Transverse colon (tissue), 4 donors: ENCODE data around the gene LMTK2. TPM values are rescaled to one million over a fixed set of nuclear protein-coding genes. Genes with fewer than 3 reads are reported as not detected.

Source experiments
- DNase-seq: peaks from one replicate; pipeline ENCODE4 v3.0.0-alpha.2; 2019
- H3K27ac ChIP-seq, 4 donors: fragments of 200-600 bp; sonication (generic); 2 replicates each; pipeline ENCODE4 v1.5.1; 2016 to 2018; ENCODE audit warnings: inconsistent platforms in 4 of 4
- H3K27me3 ChIP-seq: fragments of 200-600 bp; sonication (generic); 2 replicates; pipeline ENCODE4 v1.5.1; 2017; ENCODE audit warnings: inconsistent platforms
- H3K36me3 ChIP-seq, 4 donors: fragments of 200-600 bp; sonication (generic); 2 replicates each; pipeline ENCODE4 v1.5.1; 2017 to 2019; ENCODE audit warnings: inconsistent platforms in 4 of 4
- H3K4me1 ChIP-seq, 4 donors: fragments of 200-600 bp; sonication (generic); 2 replicates each; pipeline ENCODE4 v1.5.1; 2017 to 2020; ENCODE audit warnings: inconsistent platforms in 4 of 4
- H3K4me3 ChIP-seq, 4 donors: fragments of 200-600 bp; sonication (generic); 1 replicate in 1 of 4; 2 replicates in 3 of 4; pipeline versions ENCODE4 v1.5.1 to v1.6.1; 2017 to 2019; ENCODE audit warnings: inconsistent platforms in 4 of 4
- H3K9me3 ChIP-seq, 2 donors: fragments of 200-600 bp; sonication (generic); 2 replicates each; pipeline ENCODE4 v1.5.1; 2017 to 2019; ENCODE audit warnings: inconsistent platforms in 2 of 2
- CTCF ChIP-seq, 5 experiments: fragments of 200-600 bp in 3 of 5; fragments of 450-650 bp in 2 of 5; sonication (generic) in 3 of 5; IDR thresholded peaks; 1 replicate in 2 of 5; 2 replicates in 3 of 5; pipeline ENCODE4 v1.5.1; 2016 to 2017; ENCODE audit warnings: antibody characterized with exemption in 5 of 5, inconsistent platforms in 3 of 5, mild to moderate bottlenecking in 2 of 5, moderate library complexity in 1 of 5
- EP300 ChIP-seq: sonication (generic); formaldehyde crosslinking; IDR thresholded peaks from one replicate; pipeline ENCODE4 v1.6.1; 2017; ENCODE audit warnings: antibody characterized with exemption, low read depth
- POLR2A ChIP-seq: fragments of 450-650 bp; IDR thresholded peaks from one replicate; pipeline ENCODE4 v1.6.1; 2016; ENCODE audit warnings: antibody characterized with exemption, mild to moderate bottlenecking, moderate library complexity
- POLR2AphosphoS5 ChIP-seq, 3 donors: sonication (generic); formaldehyde crosslinking; IDR thresholded peaks; one replicate each; pipeline ENCODE4 v1.6.1; 2016; ENCODE audit warnings: antibody characterized with exemption in 3 of 3
- WGBS, 2 donors: methylation state at CpG; one replicate each; pipeline ENCODE4 v1.1.5; 2018; ENCODE audit warnings: low coverage in 1 of 2; 5-methylcytosine and 5-hydroxymethylcytosine counted together
- in situ Hi-C, 4 donors: fragments of 200-750 bp; cut with MboI; loops; one replicate each; pipeline versions ENCODE4 v1.15.0 to v1.15.1; 2017; ENCODE audit warnings: low sequenced_read_pairs in 3 of 4, low pct_ligation_motif_present in 1 of 4, low pct_unique_long_range_greater_than_20kb in 1 of 4
- intact Hi-C: fragments of 100-400 bp; cut with DNase I; formaldehyde crosslinking; loops from one replicate; pipeline ENCODE4 v1.15.1; 2023; ENCODE audit warnings: low total_unique reads
- total RNA-seq, 4 donors: library from RNA; depleted of rRNA; stranded (reverse); fragments of >200 nt; gene quantifications; one replicate each; pipeline ENCODE4 v1.1.0, GENCODE V29; 2016

The LMTK2 gene
- total RNA-seq, 4 donors from 2014 or later = 51.6 to 106 (median 62.2) TPM

DNA sequence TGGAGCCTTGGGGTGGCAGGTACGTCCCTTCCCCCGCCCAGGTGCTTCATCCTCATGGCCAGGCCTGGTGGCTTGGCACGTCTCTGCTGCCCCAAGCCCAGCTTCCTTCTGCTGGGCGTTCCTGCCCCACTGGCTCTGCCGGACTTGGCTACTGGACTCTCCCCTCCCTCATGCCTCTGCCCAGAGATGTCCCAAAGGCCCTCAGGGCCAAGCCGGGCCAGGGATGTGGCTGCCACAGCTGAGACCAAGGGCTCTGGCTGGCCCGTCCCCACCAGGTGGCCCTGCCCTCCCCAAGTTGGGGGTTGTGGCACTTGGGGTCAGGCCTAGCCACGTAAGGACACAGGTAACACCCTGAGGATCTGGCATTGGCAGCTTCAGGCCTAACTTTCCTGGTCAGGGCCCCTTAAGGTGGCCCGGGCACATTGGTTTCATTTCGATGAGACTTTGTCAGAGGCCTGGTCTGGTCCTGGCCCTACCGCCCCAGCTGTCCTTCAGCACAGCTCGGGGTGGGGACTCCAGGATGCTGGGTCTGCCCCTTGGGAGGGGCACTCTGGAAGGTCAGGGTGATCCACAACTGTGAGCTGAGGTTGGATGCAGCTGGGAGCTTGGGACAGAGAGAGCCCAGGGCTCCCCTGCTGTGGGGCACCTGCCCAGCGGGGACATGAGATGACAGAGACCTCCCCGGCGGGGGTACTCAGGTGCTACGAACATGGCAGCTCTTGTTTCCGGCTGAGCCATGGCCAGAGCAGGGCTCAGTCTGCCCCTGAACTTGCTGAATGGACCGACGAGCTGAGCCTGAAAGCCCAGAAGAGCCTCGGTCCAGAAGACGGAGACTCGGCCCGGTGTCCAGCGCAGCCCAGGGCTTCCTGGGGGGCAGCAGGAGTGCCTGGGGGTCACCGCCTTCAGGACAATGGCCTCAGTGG is 107.5 kb downstream of the LMTK2 start:
- WGBS, 2 donors = 79% methylated on average over 8 of the region's 25 CpGs; no CpG with 5 or more reads in 1 of the 2 donors
- no peak overlapping the region for H3K4me3 ChIP-seq
- peaks cover 0 to 10% (median 10%) of the 10 kb centered on the region in 4 donors for H3K4me1 ChIP-seq
- no peaks in the 10 kb centered on the region for H3K9me3 ChIP-seq
- intact Hi-C loops (no loop called here), in situ Hi-C loops (no loop called here)
- H3K27ac ChIP-seq = no peak overlapping the region
- no peak for TF ChIP-seq EP300
- TF ChIP-seq POLR2A = no peak
- no peak for TF ChIP-seq POLR2AphosphoS5 (IDR thresholded peaks at IDR 0.05)
- TF ChIP-seq CTCF (IDR thresholded peaks at IDR 0.05) = no peak
- H3K36me3 ChIP-seq = no peaks in the 10 kb centered on the region
- no peak for DNase-seq
- peaks cover 15% of the 10 kb centered on the region for H3K27me3 ChIP-seq

DNA sequence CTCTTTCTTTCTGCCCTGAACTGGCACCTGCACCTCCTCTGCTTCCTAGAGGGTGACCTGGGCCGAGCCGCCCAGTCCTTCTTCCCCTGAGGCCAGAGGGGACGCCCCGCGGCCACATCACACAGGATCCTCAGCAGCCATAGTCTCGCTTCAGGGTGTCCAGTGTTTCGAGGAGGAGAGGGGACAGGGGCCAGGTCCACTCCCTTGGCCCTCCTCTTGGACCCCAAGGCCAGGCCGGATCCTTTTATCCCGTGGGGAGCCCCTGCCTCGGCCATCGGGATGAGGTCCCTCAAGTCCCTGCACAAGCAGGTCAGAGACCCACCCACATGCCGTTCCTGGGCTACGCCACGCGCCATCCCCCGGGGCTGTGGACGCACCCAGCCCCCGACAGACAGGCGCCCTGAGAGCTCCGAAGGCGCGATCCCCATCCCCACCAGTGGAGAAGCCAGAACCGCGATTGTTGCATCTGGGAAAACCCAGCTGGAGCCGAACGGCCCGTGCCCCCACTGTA is 108.2 kb downstream of the LMTK2 start:
- Histone ChIP-seq H3K4me1 (peaks cover 0 to 10% (median 10%) of the 10 kb centered on the region in 4 donors), H3K9me3 (no peaks in the 10 kb centered on the region), H3K4me3 (no peak overlapping the region), H3K27ac (no peak overlapping the region), H3K36me3 (no peaks in the 10 kb centered on the region), H3K27me3 (peaks cover 15% of the 10 kb centered on the region)
- intact Hi-C loops (no loop called here), in situ Hi-C loops (no loop called here)
- DNase-seq = no peak
- no peak for TF ChIP-seq EP300
- TF ChIP-seq CTCF (IDR thresholded peaks at IDR 0.05) = no peak
- TF ChIP-seq POLR2A = no peak
- TF ChIP-seq POLR2AphosphoS5 (IDR thresholded peaks at IDR 0.05) = no peak
- 97% methylated on average over 5 to 20 of the region's 27 CpGs for WGBS, 2 donors

- Histone ChIP-seq H3K27me3 (peaks cover 11% of the 10 kb centered on the region), H3K36me3 (no peaks in the 10 kb centered on the region), H3K4me3 (no peak overlapping the region), H3K9me3 (no peaks in the 10 kb centered on the region), H3K4me1 (peaks cover 0 to 6% (median 5%) of the 10 kb centered on the region in 4 donors), H3K27ac (no peak overlapping the region)
- in situ Hi-C loops = no loop called here
- intact Hi-C loops = no loop called here
- no peak for DNase-seq
- TF ChIP-seq EP300 = no peak
- no peak for TF ChIP-seq POLR2A
- no peak for TF ChIP-seq POLR2AphosphoS5 (IDR thresholded peaks at IDR 0.05)
- TF ChIP-seq CTCF (IDR thresholded peaks at IDR 0.05) = no peak
- 84% methylated on average over 32 of the region's 32 CpGs; no CpG with 5 or more reads in 1 of the 2 donors for WGBS, 2 donors
Observed at GRCh38 chr7:98215561-98216495, 109.2 kb downstream of the LMTK2 start.
